HepG2 (cell line): ENCODE data around the gene LIPC. TPM values are rescaled to one million over a fixed set of nuclear protein-coding genes. Genes with fewer than 3 reads are reported as not detected.

Experiments
- ATAC-seq: fragments of 200-7000 bp; cut with Tn5 transposase; 3 replicates; pipeline ENCODE4 v1.9.1; 2020; ENCODE audit warnings: mild to moderate bottlenecking, moderate library complexity
- BruUV-seq: library from RNA; stranded (reverse); fragments of 400-500 nt; replicated peaks from 2 replicates; lab custom pipeline; 2021; lab: Mats Ljungman, UMichigan
- CTCF ChIA-PET: fragments of 300-600 bp; formaldehyde crosslinking; extraction: SDS; loops from one replicate; lab custom pipeline; 2021; ENCODE audit warnings: low total read pairs, inconsistent platforms, low intra/inter-chr PET ratio; lab: Yijun Ruan, JAX
- POLR2A ChIA-PET: fragments of 350-600 bp; sonication (Branson Sonifier 250); formaldehyde crosslinking; loops from one replicate; lab custom pipeline; 2020; ENCODE audit warnings: antibody characterized with exemption, inconsistent platforms; lab: Yijun Ruan, JAX
- DNase-seq: peaks from one replicate; pipeline ENCODE4 v3.0.0-alpha.2; 2015; ENCODE audit warnings: low spot score
- FAIRE-seq: peaks from 3 replicates; lab custom pipeline; 2011; peaks lifted over from hg19 to GRCh38; lab: Jason Lieb, UNC
- H2AFZ ChIP-seq: one replicate; pipeline ENCODE4 v1.6.1; 2011; ENCODE audit warnings: low read length, inconsistent platforms
- H3K27ac ChIP-seq: fragments of 300-600 bp; 3 replicates; pipeline ENCODE4 v1.8.0; 2011; ENCODE audit warnings: mixed run types, mild to moderate bottlenecking, mixed read lengths, low read length, inconsistent platforms; ENCODE audit not compliant: insufficient read depth; ENCODE audit errors: extremely low read length
- H3K27me3 ChIP-seq, 2 experiments: fragments of 200-600 bp in 1 of 2; 2 replicates in 1 of 2; 3 replicates in 1 of 2; pipeline versions ENCODE4 v1.6.0 to v1.8.0; 2011; ENCODE audit warnings: low read length in 2 of 2, mild to moderate bottlenecking in 2 of 2, moderate library complexity in 2 of 2, inconsistent platforms in 1 of 2; ENCODE audit not compliant: insufficient read depth in 2 of 2, control insufficient read depth in 1 of 2
- H3K36me3 ChIP-seq, 2 experiments: fragments of 200-600 bp in 1 of 2; replicated peaks in 1 of 2; 2 replicates in 1 of 2; 3 replicates in 1 of 2; pipeline versions ENCODE4 v1.5.1 to v1.8.0; 2011; ENCODE audit warnings: low read length in 2 of 2, inconsistent platforms in 1 of 2; ENCODE audit not compliant: insufficient read depth in 2 of 2, control insufficient read depth in 1 of 2
- H3K4me1 ChIP-seq: 2 replicates; pipeline ENCODE4 v1.5.1; 2012; ENCODE audit warnings: low read length, inconsistent platforms; ENCODE audit not compliant: insufficient read depth
- H3K4me2 ChIP-seq: 2 replicates; pipeline ENCODE4 v1.6.0; 2011; ENCODE audit warnings: low read depth, low read length, inconsistent platforms
- H3K4me3 ChIP-seq, 3 experiments: fragments of 200-600 bp in 1 of 3; sonication (generic), shearing (Covaris generic) in 1 of 3; replicated peaks in 1 of 3; 2 replicates each; pipeline ENCODE4 v1.5.1; 2011 to 2016; ENCODE audit warnings: low read length in 3 of 3, inconsistent platforms in 2 of 3, low read depth in 2 of 3, mild to moderate bottlenecking in 2 of 3, control low read depth in 1 of 3, mixed read lengths in 1 of 3; ENCODE audit not compliant: insufficient read depth in 1 of 3
- H3K79me2 ChIP-seq: one replicate; pipeline ENCODE4 v1.6.1; 2011; ENCODE audit warnings: low read length, inconsistent platforms; ENCODE audit not compliant: insufficient read depth
- H3K9ac ChIP-seq: 2 replicates; pipeline ENCODE4 v1.6.0; 2011; ENCODE audit warnings: mild to moderate bottlenecking, low read depth, low read length, inconsistent platforms; ENCODE audit not compliant: insufficient read depth
- H3K9me3 ChIP-seq: 2 replicates; pipeline ENCODE4 v1.5.1; 2012; ENCODE audit warnings: mild to moderate bottlenecking, low read length
- H4K20me1 ChIP-seq: 2 replicates; pipeline ENCODE4 v1.6.0; 2011; ENCODE audit warnings: inconsistent platforms, mild to moderate bottlenecking, low read length, moderate library complexity; ENCODE audit not compliant: insufficient read depth
- DDIT3 ChIP-seq: sonication (generic); formaldehyde crosslinking; IDR thresholded peaks from 2 replicates; pipeline ENCODE4 v1.4.0; 2020; ENCODE audit warnings: mild to moderate bottlenecking, missing genetic modification reagents
- ETS1 ChIP-seq: sonication (generic); formaldehyde crosslinking; IDR thresholded peaks from 2 replicates; pipeline ENCODE4 v1.4.0; 2020; ENCODE audit warnings: missing genetic modification reagents
- FIP1L1 ChIP-seq: fragments of 200-400 bp; formaldehyde crosslinking; IDR thresholded peaks from 2 replicates; pipeline ENCODE4 v1.6.1; 2018; ENCODE audit warnings: low read depth, mild to moderate bottlenecking, low read length, moderate library complexity, borderline replicate concordance; ENCODE audit not compliant: insufficient read depth
- LRRFIP1 ChIP-seq: sonication (generic); formaldehyde crosslinking; conservative IDR thresholded peaks from 2 replicates; pipeline ENCODE4 v1.4.0; 2020; ENCODE audit warnings: missing genetic modification reagents
- POLR2AphosphoS5 ChIP-seq: IDR thresholded peaks from 2 replicates; pipeline ENCODE4 v1.6.1; 2012; ENCODE audit warnings: low read depth, low read length
- TAF1 ChIP-seq: sonication (generic); formaldehyde crosslinking; IDR thresholded peaks from 2 replicates; pipeline ENCODE4 v1.4.0; 2020; ENCODE audit warnings: missing genetic modification reagents
- TBL1XR1 ChIP-seq: fragments of 150-350 bp; IDR thresholded peaks from 2 replicates; pipeline ENCODE4 v1.6.1; 2014; ENCODE audit warnings: borderline replicate concordance, low read length; ENCODE audit not compliant: partially characterized antibody
- TOPORS ChIP-seq: sonication (generic); formaldehyde crosslinking; IDR thresholded peaks from 2 replicates; pipeline ENCODE4 v1.8.0; 2023; ENCODE audit warnings: mild to moderate bottlenecking, missing genetic modification reagents
- XRCC5 ChIP-seq: fragments of 200-400 bp; formaldehyde crosslinking; optimal IDR thresholded peaks from 2 replicates; pipeline ENCODE3; 2017; ENCODE audit warnings: mild to moderate bottlenecking, low read length
- ZC3H13 ChIP-seq: sonication (generic); formaldehyde crosslinking; IDR thresholded peaks from 2 replicates; pipeline ENCODE4 v1.8.1; 2023; ENCODE audit warnings: mild to moderate bottlenecking, missing genetic modification reagents, moderate library complexity
- ZNF652 ChIP-seq: IDR thresholded peaks from 2 replicates; pipeline ENCODE4 v1.6.1; 2016; ENCODE audit warnings: low read depth, borderline replicate concordance
- ZNF761 ChIP-seq: sonication (generic); formaldehyde crosslinking; conservative IDR thresholded peaks from 2 replicates; pipeline ENCODE4 v1.4.0; 2020; ENCODE audit warnings: mild to moderate bottlenecking, missing genetic modification reagents
- WGBS: methylation state at CpG from one replicate; pipeline ENCODE4 v1.1.6; 2017; ENCODE audit warnings: low lambda C conversion rate; 5-methylcytosine and 5-hydroxymethylcytosine counted together
- in situ Hi-C: cut with HindIII; loops from 2 replicates; pipeline ENCODE4 v1.10.0; 2017; ENCODE audit warnings: low pct_unique_long_range_greater_than_20kb; ENCODE audit not compliant: extremely low pct_ligation_motif_present
- intact Hi-C: fragments of 100-400 bp; cut with micrococcal nuclease; formaldehyde crosslinking; loops from one replicate; pipeline ENCODE4 v1.10.0; 2022; ENCODE audit not compliant: unreplicated experiment
- polyA plus RNA-seq, 8 experiments: library from polyadenylated mRNA; depleted of rRNA in 3 of 8; stranded (reverse) in 7 of 8; unstranded in 1 of 8; fragments of >200 nt; fragmentation: Illumina TruSeq in 4 of 8; extraction: Trizol in 4 of 8; gene quantifications; 2 replicates each; pipeline versions ENCODE4 v1.2.1 to v1.2.3, GENCODE V29; 2011 to 2016; ENCODE audit warnings: low read depth in 4 of 8, missing spikeins in 1 of 8, mixed read lengths in 1 of 8; ENCODE audit not compliant: insufficient read depth in 1 of 8
- total RNA-seq, 5 experiments: library from RNA; depleted of rRNA; stranded (reverse); fragments of >200 nt; fragmentation: Illumina TruSeq; extraction: Trizol; gene quantifications; 2 replicates each; pipeline ENCODE4 v1.2.3, GENCODE V29; 2016; ENCODE audit warnings: low read depth in 1 of 5
- TF ChIP-seq, protein P1 (sequence below): sonication (generic); formaldehyde crosslinking; IDR thresholded peaks from 2 replicates; pipeline ENCODE4 v1.5.1; 2020; ENCODE audit warnings: mild to moderate bottlenecking, missing genetic modification reagents, borderline replicate concordance

Gene LIPC
- total and polyA plus RNA-seq, 2 of the 13 experiments (the other 11 are each of a cell fraction or from before 2014, with no cell fraction given) = 26.0 to 38.0 TPM

DNA sequence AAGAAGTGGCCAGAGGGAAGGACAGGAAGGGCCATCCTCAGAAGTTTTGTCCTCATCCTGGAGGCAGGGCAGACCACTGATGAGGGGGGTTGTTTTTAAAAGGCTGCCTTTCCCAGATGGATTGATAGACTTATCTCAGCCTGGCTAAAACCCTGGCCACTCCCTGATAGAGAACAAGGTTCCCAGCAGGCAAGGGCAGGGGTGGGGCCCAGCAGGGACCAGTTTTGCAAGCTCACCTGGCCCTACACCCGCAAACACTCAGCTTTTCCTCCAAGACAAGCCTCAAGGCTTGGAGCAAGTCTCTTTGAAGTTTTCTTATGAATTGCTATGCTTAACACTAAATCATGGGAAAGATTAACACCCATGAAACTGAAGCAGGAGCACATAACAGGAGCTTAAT, 9.1 kb downstream of the LIPC start (continued):
- no peak for TF ChIP-seq ETS1 (CRISPR knock-in tag)
- TF ChIP-seq XRCC5 = no peak
- no peak for TF ChIP-seq POLR2AphosphoS5
- no peak for TF ChIP-seq ZNF761 (CRISPR knock-in tag)

GRCh38 chr15:58441376-58442070, 9.7 kb downstream of the LIPC start:
- no peak overlapping the region for H3K4me3 ChIP-seq
- H3K27ac ChIP-seq = no peak overlapping the region
- no TSS peak for BruUV-seq
- ATAC-seq (no peak), DNase-seq (no peak), FAIRE-seq (no peak)
- H3K4me1 ChIP-seq = peaks cover 80% of the 10 kb centered on the region
- WGBS = 91% methylated on average over 9 of the region's 9 CpGs
- ChIA-PET POLR2A (no interaction called here), CTCF (no interaction called here)
- intact Hi-C loops (loop anchor here (5.0 kb wide), 1 partner anchor 36 kb away; no protein-coding TSS in a partner anchor), in situ Hi-C loops (loop anchor here (5.0 kb wide), 2 partner anchors 36 to 111 kb away; no protein-coding TSS in a partner anchor)
- H4K20me1 ChIP-seq = no peaks in the 10 kb centered on the region
- no peaks in the 10 kb centered on the region for H3K27me3 ChIP-seq
- no peak overlapping the region for H3K4me2 ChIP-seq
- H3K36me3 ChIP-seq = no peaks in the 10 kb centered on the region
- H3K9me3 ChIP-seq = no peaks in the 10 kb centered on the region
- H3K9ac ChIP-seq = no peak overlapping the region
- H3K79me2 ChIP-seq = peaks cover 5% of the 10 kb centered on the region
- H2AFZ ChIP-seq = no peak overlapping the region
- TF ChIP-seq DDIT3 (CRISPR knock-in tag) = no peak
- no peak for TF ChIP-seq ZC3H13 (CRISPR knock-in tag)
- TF ChIP-seq FIP1L1 = no peak
- TF ChIP-seq TAF1 = no peak
- no peak for TF ChIP-seq ZNF652 (CRISPR knock-in tag)
- TF ChIP-seq LRRFIP1 (CRISPR knock-in tag) = no peak
- no peak for TF ChIP-seq TOPORS (CRISPR knock-in tag)
- TF ChIP-seq, protein P1, sequence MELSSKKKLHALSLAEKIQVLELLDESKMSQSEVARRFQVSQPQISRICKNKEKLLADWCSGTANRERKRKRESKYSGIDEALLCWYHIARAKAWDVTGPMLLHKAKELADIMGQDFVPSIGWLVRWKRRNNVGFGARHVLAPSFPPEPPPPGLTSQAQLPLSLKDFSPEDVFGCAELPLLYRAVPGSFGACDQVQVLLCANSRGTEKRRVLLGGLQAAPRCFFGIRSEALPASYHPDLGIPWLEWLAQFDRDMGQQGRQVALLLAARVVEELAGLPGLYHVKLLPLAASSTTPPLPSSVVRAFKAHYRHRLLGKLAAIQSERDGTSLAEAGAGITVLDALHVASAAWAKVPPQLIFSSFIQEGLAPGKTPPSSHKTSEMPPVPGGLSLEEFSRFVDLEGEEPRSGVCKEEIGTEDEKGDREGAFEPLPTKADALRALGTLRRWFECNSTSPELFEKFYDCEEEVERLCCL (CRISPR knock-in tag) = no peak
- TF ChIP-seq TBL1XR1 = no peak
